Endodermal cell (in vitro differentiated cells): Measurements from ENCODE around the gene LYPLA2. TPM values are rescaled to one million over a fixed set of nuclear protein-coding genes. Genes with fewer than 3 reads are reported as not detected.

Experiments used
- DNase-seq: peaks from one replicate; pipeline ENCODE4 v3.0.0-alpha.2; 2017
- H3K27ac ChIP-seq: 2 replicates; pipeline ENCODE4 v1.5.1; 2013; ENCODE audit warnings: mild to moderate bottlenecking, low read depth, low read length, moderate library complexity
- H3K27me3 ChIP-seq: 2 replicates; pipeline ENCODE4 v1.6.1; 2013; ENCODE audit warnings: mild to moderate bottlenecking, low read length, moderate library complexity; ENCODE audit not compliant: insufficient read depth, control insufficient read depth, poor library complexity, severe bottlenecking
- H3K36me3 ChIP-seq: 2 replicates; pipeline ENCODE4 v1.7.0; 2013; ENCODE audit warnings: mild to moderate bottlenecking, low read length, moderate library complexity; ENCODE audit not compliant: control insufficient read depth, insufficient read depth
- H3K4me1 ChIP-seq: one replicate; pipeline ENCODE4 v1.7.0; 2013; ENCODE audit warnings: low read length; ENCODE audit not compliant: control insufficient read depth, insufficient read depth
- H3K4me3 ChIP-seq: 2 replicates; pipeline ENCODE4 v1.5.1; 2013; ENCODE audit warnings: mild to moderate bottlenecking, low read length, moderate library complexity
- H3K9ac ChIP-seq: 2 replicates; pipeline ENCODE4 v1.6.1; 2013; ENCODE audit warnings: mild to moderate bottlenecking, low read length, moderate library complexity; ENCODE audit not compliant: poor library complexity, severe bottlenecking; ENCODE audit errors: extremely low read depth
- H3K9me3 ChIP-seq: 2 replicates; pipeline ENCODE4 v1.6.1; 2013; ENCODE audit warnings: mild to moderate bottlenecking, low read length, moderate library complexity; ENCODE audit not compliant: control insufficient read depth
- H3K27ac Mint-ChIP-seq: 2 replicates; pipeline ENCODE4 v1.8.0; 2020; ENCODE audit warnings: mixed read lengths
- H3K27me3 Mint-ChIP-seq: 2 replicates; pipeline ENCODE4 v1.8.0; 2021; ENCODE audit warnings: mild to moderate bottlenecking, mixed read lengths; ENCODE audit not compliant: insufficient read depth
- H3K36me3 Mint-ChIP-seq: 2 replicates; pipeline ENCODE4 v1.8.0; 2020; ENCODE audit warnings: low read depth, mixed read lengths
- H3K4me1 Mint-ChIP-seq: 2 replicates; pipeline ENCODE4 v1.8.0; 2020; ENCODE audit warnings: mixed read lengths
- H3K4me3 Mint-ChIP-seq: 2 replicates; pipeline ENCODE4 v1.8.0; 2020; ENCODE audit warnings: mild to moderate bottlenecking, moderate library complexity, mixed read lengths
- H3K9me3 Mint-ChIP-seq: 2 replicates; pipeline ENCODE4 v1.8.0; 2020; ENCODE audit warnings: mild to moderate bottlenecking, mixed read lengths
- WGBS, 2 experiments: methylation state at CpG; one replicate each; pipeline versions ENCODE4 v1.1.5 to v1.1.7; 2013; ENCODE audit warnings: missing lambda C conversion rate in 2 of 2, mixed read lengths in 1 of 2; ENCODE audit not compliant: insufficient coverage in 1 of 2, insufficient read length in 1 of 2; 5-methylcytosine and 5-hydroxymethylcytosine counted together
- total RNA-seq, 2 donors: library from RNA; stranded (reverse); fragmentation: NEBNext Ultra II Directional in 1 of 2; extraction: Animal tissue kit (Norgen Biotek cat#: 25700) in 1 of 2; gene quantifications; 2 replicates in 1 of 2; 3 replicates in 1 of 2; pipeline ENCODE4 v1.2.1, GENCODE V29; 2021
- TF ChIP-seq, protein P1 (sequence below): fragments of 200-600 bp; sonication (generic); conservative IDR thresholded peaks from 2 replicates; pipeline ENCODE4 v1.5.0; 2021; ENCODE audit warnings: antibody characterized with exemption, mild to moderate bottlenecking

Gene LYPLA2
- total RNA-seq, 2 donors from 2014 or later: 103 to 107 TPM

DNA sequence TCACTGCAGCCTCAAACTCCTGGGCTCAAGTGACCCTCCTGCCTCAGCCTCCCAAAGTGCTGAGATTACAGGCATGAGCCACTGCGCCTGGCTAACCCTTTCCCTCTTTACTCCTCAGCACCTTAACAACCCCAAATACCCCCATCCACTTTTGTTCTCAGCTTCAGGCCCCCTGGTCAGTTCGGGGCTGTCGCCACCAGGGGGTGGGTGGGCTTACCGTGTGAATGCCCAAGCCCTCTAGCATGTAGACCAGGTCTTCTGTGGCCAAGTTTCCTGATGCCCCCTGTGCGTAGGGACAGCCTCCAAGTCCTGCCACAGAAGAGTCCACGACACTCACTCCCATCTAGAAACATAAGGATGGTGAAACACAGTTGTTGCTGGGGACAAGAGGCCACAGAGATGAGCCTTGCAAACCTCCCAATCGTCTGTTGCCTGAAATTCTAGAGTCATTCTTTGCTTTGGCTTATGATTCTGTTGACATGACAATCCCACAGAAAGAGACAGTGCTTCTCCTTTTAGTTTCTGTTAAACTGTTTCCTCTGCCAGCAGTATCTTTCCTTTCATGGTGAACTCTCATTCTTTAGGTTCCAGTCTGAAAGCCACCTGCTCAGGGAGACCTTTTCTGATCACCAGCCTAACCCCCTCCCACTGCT is 13.4 kb downstream of the LYPLA2 start:
- Histone ChIP-seq H3K27me3 (no peaks in the 10 kb centered on the region), H3K4me1 (peaks cover 4% of the 10 kb centered on the region), H3K36me3 (no peaks in the 10 kb centered on the region), H3K4me3 (no peak overlapping the region), H3K9me3 (no peaks in the 10 kb centered on the region), H3K9ac (no peak overlapping the region), H3K27ac (no peak overlapping the region)
- DNase-seq: peak; percentile 57
- Mint-ChIP-seq H3K27me3 (peaks cover 3% of the 10 kb centered on the region), H3K27ac (no peak overlapping the region), H3K36me3 (peaks cover 20% of the 10 kb centered on the region), H3K9me3 (no peaks in the 10 kb centered on the region), H3K4me3 (no peak overlapping the region), H3K4me1 (peaks cover 7% of the 10 kb centered on the region)
- TF ChIP-seq, protein P1, sequence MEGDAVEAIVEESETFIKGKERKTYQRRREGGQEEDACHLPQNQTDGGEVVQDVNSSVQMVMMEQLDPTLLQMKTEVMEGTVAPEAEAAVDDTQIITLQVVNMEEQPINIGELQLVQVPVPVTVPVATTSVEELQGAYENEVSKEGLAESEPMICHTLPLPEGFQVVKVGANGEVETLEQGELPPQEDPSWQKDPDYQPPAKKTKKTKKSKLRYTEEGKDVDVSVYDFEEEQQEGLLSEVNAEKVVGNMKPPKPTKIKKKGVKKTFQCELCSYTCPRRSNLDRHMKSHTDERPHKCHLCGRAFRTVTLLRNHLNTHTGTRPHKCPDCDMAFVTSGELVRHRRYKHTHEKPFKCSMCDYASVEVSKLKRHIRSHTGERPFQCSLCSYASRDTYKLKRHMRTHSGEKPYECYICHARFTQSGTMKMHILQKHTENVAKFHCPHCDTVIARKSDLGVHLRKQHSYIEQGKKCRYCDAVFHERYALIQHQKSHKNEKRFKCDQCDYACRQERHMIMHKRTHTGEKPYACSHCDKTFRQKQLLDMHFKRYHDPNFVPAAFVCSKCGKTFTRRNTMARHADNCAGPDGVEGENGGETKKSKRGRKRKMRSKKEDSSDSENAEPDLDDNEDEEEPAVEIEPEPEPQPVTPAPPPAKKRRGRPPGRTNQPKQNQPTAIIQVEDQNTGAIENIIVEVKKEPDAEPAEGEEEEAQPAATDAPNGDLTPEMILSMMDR: peak; percentile 64
- WGBS, 2 experiments: 88 to 93% methylated on average over 7 of the region's 7 CpGs

DNA sequence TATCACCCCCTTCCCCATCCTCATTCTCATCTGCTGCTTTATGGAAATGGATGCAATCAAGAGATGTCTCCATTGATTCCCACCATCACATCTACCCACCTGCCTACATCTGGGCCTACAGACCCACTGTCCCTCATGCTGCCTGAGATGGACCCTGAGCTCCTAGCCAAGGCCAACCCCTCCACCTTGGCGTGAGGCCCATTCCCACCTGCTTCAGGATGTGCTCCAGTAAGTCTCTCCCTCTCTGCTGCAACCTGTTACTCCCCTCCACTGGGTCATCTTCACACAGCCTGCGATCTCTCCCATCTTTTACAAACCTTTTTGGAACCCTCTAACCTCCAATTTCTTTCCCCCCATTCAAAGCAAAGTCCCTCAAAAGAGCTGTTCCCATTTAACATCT is 14.1 kb downstream of the LYPLA2 start:
- Histone ChIP-seq H3K27me3 (no peaks in the 10 kb centered on the region), H3K4me1 (peaks cover 4% of the 10 kb centered on the region), H3K36me3 (no peaks in the 10 kb centered on the region), H3K27ac (no peak overlapping the region), H3K9ac (no peak overlapping the region), H3K9me3 (no peaks in the 10 kb centered on the region), H3K4me3 (no peak overlapping the region)
- Mint-ChIP-seq H3K9me3 (no peaks in the 10 kb centered on the region), H3K27ac (no peak overlapping the region), H3K27me3 (peaks cover 3% of the 10 kb centered on the region), H3K4me1 (peaks cover 3% of the 10 kb centered on the region), H3K4me3 (no peak overlapping the region), H3K36me3 (peaks cover 20% of the 10 kb centered on the region)
- WGBS, 2 experiments: 75 to 90% methylated on average over 2 of the region's 2 CpGs
- DNase-seq: no peak
- TF ChIP-seq, protein P1: no peak

DNA sequence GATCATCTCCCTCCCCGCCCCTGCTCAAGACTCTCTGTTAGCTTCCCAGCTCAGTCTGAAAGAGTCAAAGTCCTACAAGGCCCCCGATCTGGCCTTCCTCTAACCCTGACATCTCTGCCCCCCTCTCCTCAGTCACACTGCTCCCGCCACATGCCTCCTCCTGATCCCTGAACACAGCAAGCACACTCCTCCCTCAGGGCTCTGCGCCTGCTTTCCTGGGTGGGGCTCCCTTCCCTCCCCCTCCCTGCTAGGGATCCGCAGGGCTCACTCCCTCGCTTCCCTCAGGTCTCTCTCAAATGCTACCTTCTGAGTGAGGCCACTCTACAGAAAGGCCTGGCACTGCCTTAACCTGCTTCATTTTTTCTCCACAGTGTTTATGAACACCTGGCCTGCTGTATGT is 15.3 kb downstream of the LYPLA2 start:
- Mint-ChIP-seq H3K4me1 (peaks cover 2% of the 10 kb centered on the region), H3K4me3 (no peak overlapping the region), H3K27me3 (peaks cover 3% of the 10 kb centered on the region), H3K9me3 (no peaks in the 10 kb centered on the region), H3K27ac (peak overlapping the region; percentile 12), H3K36me3 (peaks cover 20% of the 10 kb centered on the region)
- H3K36me3 ChIP-seq: no peaks in the 10 kb centered on the region
- H3K4me3 ChIP-seq: no peak overlapping the region
- no peak for DNase-seq
- TF ChIP-seq, protein P1: no peak
- no peak overlapping the region for H3K9ac ChIP-seq
- 66 to 75% methylated on average over 4 to 6 of the region's 6 CpGs for WGBS, 2 experiments
- no peak overlapping the region for H3K27ac ChIP-seq
- no peaks in the 10 kb centered on the region for H3K9me3 ChIP-seq
- H3K4me1 ChIP-seq: peaks cover 4% of the 10 kb centered on the region
- no peaks in the 10 kb centered on the region for H3K27me3 ChIP-seq
